GM23338 (cell line): ENCODE data around the gene FANCC. TPM values are rescaled to one million over a fixed set of nuclear protein-coding genes. Genes with fewer than 3 reads are reported as not detected.

ENCODE experiments used
- ATAC-seq: fragments of 200-7000 bp; cut with Tn5 transposase; 3 replicates; pipeline ENCODE4 v1.9.1; 2020
- DNase-seq: peaks from one replicate; pipeline ENCODE4 v3.0.0-alpha.2; 2015; ENCODE audit warnings: low spot score
- H2AFZ ChIP-seq: fragments of 200-600 bp; sonication (generic); 2 replicates; pipeline ENCODE4 v1.8.0; 2016; ENCODE audit warnings: antibody characterized with exemption, mild to moderate bottlenecking, moderate library complexity
- H3F3A ChIP-seq: fragments of 200-600 bp; sonication (generic); replicated peaks from 2 replicates; pipeline ENCODE4 v1.8.0; 2017; ENCODE audit warnings: antibody characterized with exemption, mixed run types, low read depth
- H3K27ac ChIP-seq: fragments of 200-600 bp; sonication (generic); 2 replicates; pipeline ENCODE4 v1.6.1; 2016; ENCODE audit warnings: low read depth
- H3K27me3 ChIP-seq: fragments of 200-600 bp; sonication (generic); 2 replicates; pipeline ENCODE4 v1.8.0; 2016; ENCODE audit warnings: mild to moderate bottlenecking, mixed run types, moderate library complexity; ENCODE audit not compliant: insufficient read depth
- H3K36me3 ChIP-seq: fragments of 200-600 bp; sonication (generic); 2 replicates; pipeline ENCODE4 v1.8.0; 2016; ENCODE audit warnings: mild to moderate bottlenecking; ENCODE audit not compliant: insufficient read depth
- H3K4me1 ChIP-seq: fragments of 200-600 bp; sonication (generic); 2 replicates; pipeline ENCODE4 v1.8.0; 2016; ENCODE audit warnings: mild to moderate bottlenecking, moderate library complexity; ENCODE audit not compliant: insufficient read depth
- H3K4me2 ChIP-seq: fragments of 200-600 bp; sonication (generic); 2 replicates; pipeline ENCODE4 v1.7.1; 2017; ENCODE audit warnings: mixed run types
- H3K4me3 ChIP-seq: fragments of 200-600 bp; sonication (generic); 2 replicates; pipeline ENCODE4 v1.6.1; 2016; ENCODE audit warnings: mixed run types
- H3K79me2 ChIP-seq: fragments of 200-600 bp; sonication (generic); replicated peaks from 2 replicates; pipeline ENCODE4 v1.8.0; 2017; ENCODE audit warnings: mild to moderate bottlenecking; ENCODE audit not compliant: insufficient read depth
- H3K9me2 ChIP-seq: fragments of 200-600 bp; sonication (generic); 2 replicates; pipeline ENCODE4 v1.8.0; 2017; ENCODE audit not compliant: insufficient read depth
- H4K20me1 ChIP-seq: fragments of 200-600 bp; sonication (generic); replicated peaks from 2 replicates; pipeline ENCODE4 v1.8.0; 2017; ENCODE audit warnings: mild to moderate bottlenecking; ENCODE audit not compliant: insufficient read depth
- H3K27ac Mint-ChIP-seq: 2 replicates; pipeline ENCODE4 v1.8.0; 2020; ENCODE audit warnings: inconsistent platforms, mild to moderate bottlenecking, moderate library complexity, mixed read lengths
- H3K27me3 Mint-ChIP-seq: 3 replicates; pipeline ENCODE4 v1.8.0; 2022; ENCODE audit warnings: low read depth, mild to moderate bottlenecking, moderate library complexity, mixed read lengths, inconsistent platforms; ENCODE audit not compliant: insufficient read depth, poor library complexity
- H3K36me3 Mint-ChIP-seq: 3 replicates; pipeline ENCODE4 v1.8.0; 2021; ENCODE audit warnings: low read depth, mild to moderate bottlenecking, inconsistent platforms, moderate library complexity, mixed read lengths
- H3K4me1 Mint-ChIP-seq: 3 replicates; pipeline ENCODE4 v1.8.0; 2020; ENCODE audit warnings: mild to moderate bottlenecking, inconsistent platforms, mixed read lengths
- H3K4me3 Mint-ChIP-seq: 3 replicates; pipeline ENCODE4 v1.8.0; 2021; ENCODE audit warnings: moderate library complexity, mild to moderate bottlenecking, inconsistent platforms, mixed read lengths
- H3K9me3 Mint-ChIP-seq: 3 replicates; pipeline ENCODE4 v1.8.0; 2020; ENCODE audit warnings: moderate library complexity, mild to moderate bottlenecking, inconsistent platforms, mixed read lengths
- CTCF ChIP-seq, 2 experiments: fragments of 200-600 bp in 1 of 2; sonication (generic) in 1 of 2; conservative IDR thresholded peaks; 2 replicates each; pipeline versions ENCODE4 v1.5.1 to v1.6.1; 2016 to 2017; ENCODE audit warnings: antibody characterized with exemption in 2 of 2, low read depth in 2 of 2, mild to moderate bottlenecking in 2 of 2, moderate library complexity in 1 of 2
- EZH2 ChIP-seq: fragments of 200-600 bp; sonication (generic); IDR thresholded peaks from one replicate; pipeline ENCODE4 v1.8.0; 2017; ENCODE audit warnings: antibody characterized with exemption, mild to moderate bottlenecking, low read depth; ENCODE audit not compliant: unreplicated experiment
- EZH2phosphoT487 ChIP-seq: fragments of 200-600 bp; sonication (generic); IDR thresholded peaks from one replicate; pipeline ENCODE4 v1.8.1; 2018; ENCODE audit warnings: antibody characterized with exemption; ENCODE audit not compliant: unreplicated experiment
- JUNB ChIP-seq: IDR thresholded peaks from one replicate; pipeline ENCODE4 v1.6.1; 2016; ENCODE audit warnings: antibody characterized with exemption; ENCODE audit not compliant: unreplicated experiment
- POLR2AphosphoS5 ChIP-seq: IDR thresholded peaks from 2 replicates; pipeline ENCODE4 v1.6.1; 2016; ENCODE audit warnings: antibody characterized with exemption, low read depth
- STAT1 ChIP-seq: IDR thresholded peaks from one replicate; pipeline ENCODE4 v1.6.1; 2016; ENCODE audit warnings: antibody characterized with exemption; ENCODE audit not compliant: unreplicated experiment
- ZNF331 ChIP-seq: fragments of 250-450 bp; sonication (Bioruptor Pico); IDR thresholded peaks from 2 replicates; pipeline ENCODE4 v1.5.0; 2020; ENCODE audit warnings: low read depth, mild to moderate bottlenecking, moderate library complexity
- ZNF462 ChIP-seq: fragments of 250-450 bp; sonication (Bioruptor Pico); IDR thresholded peaks from 2 replicates; pipeline ENCODE4 v1.5.0; 2020; ENCODE audit warnings: mild to moderate bottlenecking, moderate library complexity
- polyA plus RNA-seq: library from polyadenylated mRNA; unstranded; fragments of >200 nt; fragmentation: Nextera tagmentation; extraction: Ambion mirVana; gene quantifications from 2 replicates; pipeline ENCODE4 v1.2.1, GENCODE V29; 2016
- total RNA-seq: library from RNA; depleted of rRNA; stranded (reverse); fragments of >200 nt; shearing (Covaris generic); gene quantifications from 2 replicates; pipeline ENCODE4 v1.2.3, GENCODE V29; 2014

Gene FANCC
- total and polyA plus RNA-seq, 2 experiments from 2014 or later = 7.8 to 18.1 TPM

- TF ChIP-seq ZNF462 (CRISPR knock-in tag) = no peak
These were observed 142.0 kb downstream of the FANCC start (continued) for GRCh38 chr9:95175523-95175922.

- no peaks in the 10 kb centered on the region for H3K36me3 Mint-ChIP-seq
- Histone ChIP-seq H4K20me1 (no peaks in the 10 kb centered on the region), H2AFZ (no peak overlapping the region), H3K27ac (no peak overlapping the region), H3K36me3 (no peaks in the 10 kb centered on the region), H3K79me2 (no peaks in the 10 kb centered on the region), H3K4me3 (no peak overlapping the region), H3K9me2 (no peaks in the 10 kb centered on the region), H3K4me1 (peaks cover 13% of the 10 kb centered on the region), H3K4me2 (no peak overlapping the region), H3F3A (no peaks in the 10 kb centered on the region), H3K27me3 (no peaks in the 10 kb centered on the region)
- TF ChIP-seq ZNF462 (CRISPR knock-in tag) (no peak), EZH2 (no peak), EZH2phosphoT487 (no peak), POLR2AphosphoS5 (no peak), JUNB (no peak), CTCF (conservative IDR thresholded peaks at IDR 0.05; ENCODE audit: low read depth in 2 of 2) (peak in 1 of 2 experiments; percentile 17; a peak in 1 of 4 replicates), ZNF331 (CRISPR knock-in tag) (no peak), STAT1 (no peak)
- peaks cover 7% of the 10 kb centered on the region for H3K27me3 Mint-ChIP-seq
- ATAC-seq = no peak
- H3K4me3 Mint-ChIP-seq = no peak overlapping the region
- H3K4me1 Mint-ChIP-seq = peaks cover 34% of the 10 kb centered on the region
- H3K27ac Mint-ChIP-seq = no peak overlapping the region
- no peak for DNase-seq
- H3K9me3 Mint-ChIP-seq = no peaks in the 10 kb centered on the region
These were observed 143.5 kb downstream of the FANCC start for GRCh38 chr9:95174038-95174437.
